Activated CD4-positive, CD25-positive, alpha-beta regulatory T cell treated with anti-CD3 and anti-CD28 coated beads, Interleukin-2, amount 50 U/mL, for 72 hours (primary cell): ENCODE measurements around the gene ITGB2.

ENCODE experiments used
- DNase-seq: peaks from one replicate; pipeline ENCODE4 v3.0.0; 2021

ITGB2 gene

GRCh38 chr21:44862869-44863685 lies 57.6 kb downstream of the ITGB2 start:
- DNase-seq = no peak

- DNase-seq = no peak
These were observed 61.9 kb downstream of the ITGB2 start for GRCh38 chr21:44858791-44859190.

- DNase-seq = no peak
These were observed 62.4 kb downstream of the ITGB2 start for GRCh38 chr21:44858291-44858690.

- no peak for DNase-seq
These were observed 63.4 kb downstream of the ITGB2 start for GRCh38 chr21:44857127-44857892.

- no peak for DNase-seq
These were observed 64.6 kb downstream of the ITGB2 start for GRCh38 chr21:44856131-44856530.

GRCh38 chr21:44855572-44855971 lies 65.1 kb downstream of the ITGB2 start:
- no peak for DNase-seq

- DNase-seq = no peak
These were observed 65.8 kb downstream of the ITGB2 start for GRCh38 chr21:44854664-44855446.

GRCh38 chr21:44854391-44854663 lies 66.4 kb downstream of the ITGB2 start:
- DNase-seq = no peak

- DNase-seq = no peak
These were observed 66.9 kb downstream of the ITGB2 start for GRCh38 chr21:44853601-44854390.

- DNase-seq = no peak
These were observed 69.6 kb downstream of the ITGB2 start for GRCh38 chr21:44850905-44851657.

- no peak for DNase-seq
These were observed 70.4 kb downstream of the ITGB2 start for GRCh38 chr21:44850208-44850800.

- no peak for DNase-seq
These were observed 71.0 kb downstream of the ITGB2 start for GRCh38 chr21:44849616-44850130.

- no peak for DNase-seq
These were observed 71.7 kb downstream of the ITGB2 start for GRCh38 chr21:44848821-44849521.

- DNase-seq = no peak
These were observed 73.2 kb downstream of the ITGB2 start for GRCh38 chr21:44847261-44848056.

GRCh38 chr21:44846485-44847260 lies 74.0 kb downstream of the ITGB2 start:
- no peak for DNase-seq

GRCh38 chr21:44846224-44846484 lies 74.5 kb downstream of the ITGB2 start:
- DNase-seq = no peak

- DNase-seq = peak; percentile 41
These were observed 75.1 kb downstream of the ITGB2 start for GRCh38 chr21:44845418-44846223.

- DNase-seq = no peak
These were observed 76.4 kb downstream of the ITGB2 start for GRCh38 chr21:44844256-44844655.
